Measurements from ENCODE around the gene TSR2. TPM values are rescaled to one million over a fixed set of nuclear protein-coding genes. Genes with fewer than 3 reads are reported as not detected.

TSR2 gene
- total and polyA plus RNA-seq, 2 experiments from 2014 or later: 26.0 to 60.1 TPM

DNA sequence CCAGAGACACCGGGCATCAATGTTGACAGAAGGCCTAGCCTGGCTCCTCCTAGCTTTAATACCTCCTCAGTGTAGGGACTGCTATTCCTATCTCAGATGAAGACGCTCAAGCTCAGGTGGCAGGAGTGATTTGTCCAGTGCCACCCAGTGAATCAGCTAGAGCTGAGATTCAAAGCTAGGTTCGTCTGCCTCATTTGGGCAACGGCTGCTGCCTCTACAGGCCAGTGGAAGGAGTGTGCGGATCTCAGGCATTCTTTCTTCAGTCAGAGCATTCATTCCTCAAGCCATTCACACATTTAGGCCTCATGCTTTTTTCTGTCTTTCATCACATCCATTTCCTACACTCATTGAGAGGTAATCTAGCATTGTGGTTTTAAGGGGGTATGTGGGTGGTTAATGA lies 7.3 kb downstream of the TSR2 start:
- Mint-ChIP-seq H3K4me3 (no peak overlapping the region), H3K27ac (no peak overlapping the region), H3K4me1 (peaks cover 14% of the 10 kb centered on the region), H3K27me3 (ENCODE audit: insufficient read depth, low read depth, poor library complexity) (peaks cover 7% of the 10 kb centered on the region), H3K9me3 (no peaks in the 10 kb centered on the region; the same call in 2 of the 3 replicates), H3K36me3 (ENCODE audit: low read depth) (peaks cover 50% of the 10 kb centered on the region)
- peak; percentile 71 for ATAC-seq
- H4K20me1 ChIP-seq (replicated peaks; ENCODE audit: insufficient read depth): no peaks in the 10 kb centered on the region
- H3K9me2 ChIP-seq (ENCODE audit: insufficient read depth): no peaks in the 10 kb centered on the region
- H2AFZ ChIP-seq: no peak overlapping the region
- H3F3A ChIP-seq (replicated peaks; ENCODE audit: low read depth): no peaks in the 10 kb centered on the region
- no peaks in the 10 kb centered on the region for H3K27me3 ChIP-seq (ENCODE audit: insufficient read depth)
- peaks cover 4% of the 10 kb centered on the region; the same call in 1 of the 2 replicates for H3K79me2 ChIP-seq (replicated peaks; ENCODE audit: insufficient read depth)
- H3K4me3 ChIP-seq: no peak overlapping the region
- no peak overlapping the region; the same call in 1 of the 2 replicates for H3K27ac ChIP-seq (ENCODE audit: low read depth)
- H3K36me3 ChIP-seq (ENCODE audit: insufficient read depth): no peaks in the 10 kb centered on the region
- no peak for TF ChIP-seq CREB1 (CRISPR knock-in tag; IDR thresholded peaks at IDR 0.05; ENCODE audit: low read depth)
- TF ChIP-seq, protein P1, sequence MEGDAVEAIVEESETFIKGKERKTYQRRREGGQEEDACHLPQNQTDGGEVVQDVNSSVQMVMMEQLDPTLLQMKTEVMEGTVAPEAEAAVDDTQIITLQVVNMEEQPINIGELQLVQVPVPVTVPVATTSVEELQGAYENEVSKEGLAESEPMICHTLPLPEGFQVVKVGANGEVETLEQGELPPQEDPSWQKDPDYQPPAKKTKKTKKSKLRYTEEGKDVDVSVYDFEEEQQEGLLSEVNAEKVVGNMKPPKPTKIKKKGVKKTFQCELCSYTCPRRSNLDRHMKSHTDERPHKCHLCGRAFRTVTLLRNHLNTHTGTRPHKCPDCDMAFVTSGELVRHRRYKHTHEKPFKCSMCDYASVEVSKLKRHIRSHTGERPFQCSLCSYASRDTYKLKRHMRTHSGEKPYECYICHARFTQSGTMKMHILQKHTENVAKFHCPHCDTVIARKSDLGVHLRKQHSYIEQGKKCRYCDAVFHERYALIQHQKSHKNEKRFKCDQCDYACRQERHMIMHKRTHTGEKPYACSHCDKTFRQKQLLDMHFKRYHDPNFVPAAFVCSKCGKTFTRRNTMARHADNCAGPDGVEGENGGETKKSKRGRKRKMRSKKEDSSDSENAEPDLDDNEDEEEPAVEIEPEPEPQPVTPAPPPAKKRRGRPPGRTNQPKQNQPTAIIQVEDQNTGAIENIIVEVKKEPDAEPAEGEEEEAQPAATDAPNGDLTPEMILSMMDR (conservative IDR thresholded peaks at IDR 0.05; ENCODE audit: low read depth in 2 of 2): peak; percentile 37 to 38; a peak in 3 of 4 replicates
- H3K4me1 ChIP-seq (ENCODE audit: insufficient read depth): peaks cover 7% of the 10 kb centered on the region; the same call in 1 of the 2 replicates
- peak; percentile 45 for DNase-seq (ENCODE audit: low spot score)
- H3K4me2 ChIP-seq: no peak overlapping the region

GRCh38 chrX:54449929-54450328 lies 9.7 kb downstream of the TSR2 start:
- H2AFZ ChIP-seq: no peak overlapping the region
- no peaks in the 10 kb centered on the region for H3K79me2 ChIP-seq (replicated peaks; ENCODE audit: insufficient read depth)
- Mint-ChIP-seq H3K4me1 (peaks cover 7% of the 10 kb centered on the region), H3K4me3 (no peak overlapping the region), H3K36me3 (ENCODE audit: low read depth) (peaks cover 33% of the 10 kb centered on the region), H3K27me3 (ENCODE audit: insufficient read depth, low read depth, poor library complexity) (peaks cover 4% of the 10 kb centered on the region), H3K9me3 (no peaks in the 10 kb centered on the region), H3K27ac (no peak overlapping the region)
- H3K27ac ChIP-seq (ENCODE audit: low read depth): no peak overlapping the region
- no peaks in the 10 kb centered on the region for H3K9me2 ChIP-seq (ENCODE audit: insufficient read depth)
- no peaks in the 10 kb centered on the region for H4K20me1 ChIP-seq (replicated peaks; ENCODE audit: insufficient read depth)
- no peak overlapping the region for H3K4me2 ChIP-seq
- no peaks in the 10 kb centered on the region for H3K27me3 ChIP-seq (ENCODE audit: insufficient read depth)
- H3K36me3 ChIP-seq (ENCODE audit: insufficient read depth): no peaks in the 10 kb centered on the region
- H3K4me3 ChIP-seq: no peak overlapping the region
- no peak for ATAC-seq
- no peak for DNase-seq (ENCODE audit: low spot score)
- peaks cover 7% of the 10 kb centered on the region; the same call in 1 of the 2 replicates for H3K4me1 ChIP-seq (ENCODE audit: insufficient read depth)
- H3F3A ChIP-seq (replicated peaks; ENCODE audit: low read depth): no peaks in the 10 kb centered on the region
- TF ChIP-seq ZNF462 (CRISPR knock-in tag; IDR thresholded peaks at IDR 0.05) (no peak), STAT1 (IDR thresholded peaks at IDR 0.05; ENCODE audit: unreplicated experiment) (no peak), NANOG (IDR thresholded peaks at IDR 0.05; ENCODE audit: borderline replicate concordance) (no peak), POLR2AphosphoS5 (IDR thresholded peaks at IDR 0.05; ENCODE audit: low read depth) (no peak), ZNF331 (CRISPR knock-in tag; IDR thresholded peaks at IDR 0.05; ENCODE audit: low read depth) (no peak), EZH2 (IDR thresholded peaks at IDR 0.05; ENCODE audit: low read depth, unreplicated experiment) (no peak), EZH2phosphoT487 (IDR thresholded peaks at IDR 0.05; ENCODE audit: unreplicated experiment) (no peak), ZNF114 (CRISPR knock-in tag; IDR thresholded peaks at IDR 0.05) (no peak)
- TF ChIP-seq, protein P2, sequence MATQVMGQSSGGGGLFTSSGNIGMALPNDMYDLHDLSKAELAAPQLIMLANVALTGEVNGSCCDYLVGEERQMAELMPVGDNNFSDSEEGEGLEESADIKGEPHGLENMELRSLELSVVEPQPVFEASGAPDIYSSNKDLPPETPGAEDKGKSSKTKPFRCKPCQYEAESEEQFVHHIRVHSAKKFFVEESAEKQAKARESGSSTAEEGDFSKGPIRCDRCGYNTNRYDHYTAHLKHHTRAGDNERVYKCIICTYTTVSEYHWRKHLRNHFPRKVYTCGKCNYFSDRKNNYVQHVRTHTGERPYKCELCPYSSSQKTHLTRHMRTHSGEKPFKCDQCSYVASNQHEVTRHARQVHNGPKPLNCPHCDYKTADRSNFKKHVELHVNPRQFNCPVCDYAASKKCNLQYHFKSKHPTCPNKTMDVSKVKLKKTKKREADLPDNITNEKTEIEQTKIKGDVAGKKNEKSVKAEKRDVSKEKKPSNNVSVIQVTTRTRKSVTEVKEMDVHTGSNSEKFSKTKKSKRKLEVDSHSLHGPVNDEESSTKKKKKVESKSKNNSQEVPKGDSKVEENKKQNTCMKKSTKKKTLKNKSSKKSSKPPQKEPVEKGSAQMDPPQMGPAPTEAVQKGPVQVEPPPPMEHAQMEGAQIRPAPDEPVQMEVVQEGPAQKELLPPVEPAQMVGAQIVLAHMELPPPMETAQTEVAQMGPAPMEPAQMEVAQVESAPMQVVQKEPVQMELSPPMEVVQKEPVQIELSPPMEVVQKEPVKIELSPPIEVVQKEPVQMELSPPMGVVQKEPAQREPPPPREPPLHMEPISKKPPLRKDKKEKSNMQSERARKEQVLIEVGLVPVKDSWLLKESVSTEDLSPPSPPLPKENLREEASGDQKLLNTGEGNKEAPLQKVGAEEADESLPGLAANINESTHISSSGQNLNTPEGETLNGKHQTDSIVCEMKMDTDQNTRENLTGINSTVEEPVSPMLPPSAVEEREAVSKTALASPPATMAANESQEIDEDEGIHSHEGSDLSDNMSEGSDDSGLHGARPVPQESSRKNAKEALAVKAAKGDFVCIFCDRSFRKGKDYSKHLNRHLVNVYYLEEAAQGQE (IDR thresholded peaks at IDR 0.05; ENCODE audit: unreplicated experiment): no peak

Data from GM23338 (cell line).